Lower leg skin (tissue), 4 donors: ENCODE data around the gene STARD8. TPM values are rescaled to one million over a fixed set of nuclear protein-coding genes. Genes with fewer than 3 reads are reported as not detected.
"Not testable (repeated sequence)": the region's sequence is repeated elsewhere in the genome, so short reads cannot be mapped to it uniquely, and the experiment has no call there.

ENCODE experiments used
- DNase-seq, 2 donors: peaks; one replicate each; pipeline ENCODE4 v3.0.0-alpha.2; 2019; ENCODE audit warnings: low spot score in 2 of 2
- H3K4me3 ChIP-seq: fragments of 200-600 bp; sonication (generic); 2 replicates; pipeline ENCODE4 v1.5.1; 2017; ENCODE audit warnings: mild to moderate bottlenecking, low read depth; ENCODE audit not compliant: poor library complexity, severe bottlenecking
- POLR2A ChIP-seq, 2 donors: fragments of 450-650 bp; IDR thresholded peaks; one replicate each; pipeline ENCODE4 v1.6.1; 2016 to 2017; ENCODE audit warnings: antibody characterized with exemption in 2 of 2, mild to moderate bottlenecking in 1 of 2, moderate library complexity in 1 of 2
- WGBS, 2 donors: methylation state at CpG; one replicate each; pipeline ENCODE4 v1.1.5; 2018; 5-methylcytosine and 5-hydroxymethylcytosine counted together
- intact Hi-C: fragments of 100-400 bp; cut with DNase I; formaldehyde crosslinking; loops from one replicate; pipeline ENCODE4 v1.15.0; 2023; ENCODE audit warnings: low total_unique reads
- total RNA-seq, 4 donors: library from RNA; depleted of rRNA; stranded (reverse); fragments of >200 nt; gene quantifications; one replicate each; pipeline ENCODE4 v1.1.0, GENCODE V29; 2016
- TF ChIP-seq, protein P1 (sequence below), 3 donors: fragments of 450-650 bp; IDR thresholded peaks; one replicate each; pipeline ENCODE4 v1.5.1; 2016; ENCODE audit warnings: antibody characterized with exemption in 3 of 3, mild to moderate bottlenecking in 3 of 3, moderate library complexity in 2 of 3

Gene STARD8
- total RNA-seq, 4 donors from 2014 or later = 1.4 to 6.0 (median 2.5) TPM

DNA sequence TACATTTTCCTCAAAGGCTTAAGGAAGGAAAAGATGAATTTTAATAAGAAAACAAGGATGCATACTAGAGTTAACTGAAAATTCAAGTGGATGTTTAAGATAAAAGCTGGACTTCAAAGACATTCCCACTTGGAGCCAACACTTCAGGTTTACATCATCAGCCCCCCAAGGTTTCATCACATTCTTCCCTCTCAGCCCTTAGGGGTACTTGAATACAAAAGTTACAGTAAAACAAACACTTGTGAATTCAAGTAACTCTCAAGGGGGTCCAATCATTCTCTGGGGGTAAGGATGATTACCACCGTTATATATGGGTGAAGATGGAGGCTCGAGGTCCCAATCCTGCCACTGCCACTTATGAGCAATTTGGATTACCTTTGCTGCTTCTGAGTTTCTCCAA lies 36.1 kb downstream of the STARD8 start:
- intact Hi-C loops = no loop called here
- DNase-seq = no peak
- TF ChIP-seq, protein P1, sequence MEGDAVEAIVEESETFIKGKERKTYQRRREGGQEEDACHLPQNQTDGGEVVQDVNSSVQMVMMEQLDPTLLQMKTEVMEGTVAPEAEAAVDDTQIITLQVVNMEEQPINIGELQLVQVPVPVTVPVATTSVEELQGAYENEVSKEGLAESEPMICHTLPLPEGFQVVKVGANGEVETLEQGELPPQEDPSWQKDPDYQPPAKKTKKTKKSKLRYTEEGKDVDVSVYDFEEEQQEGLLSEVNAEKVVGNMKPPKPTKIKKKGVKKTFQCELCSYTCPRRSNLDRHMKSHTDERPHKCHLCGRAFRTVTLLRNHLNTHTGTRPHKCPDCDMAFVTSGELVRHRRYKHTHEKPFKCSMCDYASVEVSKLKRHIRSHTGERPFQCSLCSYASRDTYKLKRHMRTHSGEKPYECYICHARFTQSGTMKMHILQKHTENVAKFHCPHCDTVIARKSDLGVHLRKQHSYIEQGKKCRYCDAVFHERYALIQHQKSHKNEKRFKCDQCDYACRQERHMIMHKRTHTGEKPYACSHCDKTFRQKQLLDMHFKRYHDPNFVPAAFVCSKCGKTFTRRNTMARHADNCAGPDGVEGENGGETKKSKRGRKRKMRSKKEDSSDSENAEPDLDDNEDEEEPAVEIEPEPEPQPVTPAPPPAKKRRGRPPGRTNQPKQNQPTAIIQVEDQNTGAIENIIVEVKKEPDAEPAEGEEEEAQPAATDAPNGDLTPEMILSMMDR (IDR thresholded peaks at IDR 0.05) = no peak
- TF ChIP-seq POLR2A (IDR thresholded peaks at IDR 0.05) = no peak
- 76 to 100% methylated on average over 2 of the region's 2 CpGs for WGBS, 2 donors
- H3K4me3 ChIP-seq = no peak overlapping the region

DNA sequence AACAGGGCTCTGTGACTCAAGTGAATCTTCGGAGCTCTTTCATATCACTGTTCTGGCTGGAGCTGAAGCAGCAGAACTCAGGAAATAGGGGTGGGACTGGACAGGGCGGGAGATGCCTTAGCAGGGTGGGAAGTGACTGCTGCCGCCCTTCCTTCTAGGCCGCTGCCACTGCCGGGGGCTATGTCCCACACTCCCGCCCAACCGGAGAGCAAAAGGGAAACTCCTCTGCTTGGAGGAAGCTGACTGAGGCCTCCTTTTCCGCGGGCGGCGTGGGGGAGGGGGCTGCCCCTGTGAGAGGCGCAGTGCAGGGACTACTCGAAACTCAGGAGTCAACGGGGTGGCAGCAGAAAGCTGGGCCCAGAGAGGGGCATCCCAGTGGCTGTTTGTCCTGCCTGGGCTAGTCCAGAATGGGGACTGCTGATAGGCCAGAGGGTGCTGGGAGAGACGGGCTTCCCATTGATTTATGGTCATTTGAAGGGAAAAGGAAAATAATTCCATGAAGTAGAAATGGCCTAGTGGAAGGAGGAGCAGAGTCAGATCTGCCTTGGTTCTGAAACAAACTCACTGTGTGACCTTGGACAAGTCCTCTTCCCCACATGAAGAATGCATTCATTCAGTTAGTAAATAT lies 36.9 kb downstream of the STARD8 start:
- intact Hi-C loops = no loop called here
- 30 to 31% methylated on average over 4 to 15 of the region's 15 CpGs for WGBS, 2 donors
- TF ChIP-seq, protein P1 (IDR thresholded peaks at IDR 0.05) = no peak
- no peak for TF ChIP-seq POLR2A (IDR thresholded peaks at IDR 0.05)
- peak in 1 of 2 donors; percentile 28 for DNase-seq
- H3K4me3 ChIP-seq = no peak overlapping the region

DNA sequence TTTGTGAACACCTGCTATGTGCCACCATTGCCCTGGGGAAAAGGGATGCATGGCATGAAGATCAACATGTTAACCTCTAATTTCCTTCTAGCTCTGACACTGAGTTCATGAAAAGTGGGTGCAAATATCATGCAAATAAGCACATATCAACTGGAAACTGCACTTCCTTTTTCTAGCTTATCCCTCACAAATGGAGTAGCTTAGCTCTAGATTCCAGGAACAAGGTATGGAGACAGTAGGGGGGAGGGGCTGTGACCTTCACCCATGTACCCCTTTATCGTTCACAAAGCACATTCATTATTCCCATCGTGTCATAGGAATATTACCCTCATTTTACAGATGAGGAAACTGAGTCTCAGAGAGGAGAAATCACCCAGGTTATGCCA lies 37.4 kb downstream of the STARD8 start:
- no peak overlapping the region for H3K4me3 ChIP-seq
- 61 to 76% methylated on average over 2 of the region's 2 CpGs for WGBS, 2 donors
- intact Hi-C loops = no loop called here
- DNase-seq = no peak
- TF ChIP-seq, protein P1 (IDR thresholded peaks at IDR 0.05) = no peak
- no peak for TF ChIP-seq POLR2A (IDR thresholded peaks at IDR 0.05)

DNA sequence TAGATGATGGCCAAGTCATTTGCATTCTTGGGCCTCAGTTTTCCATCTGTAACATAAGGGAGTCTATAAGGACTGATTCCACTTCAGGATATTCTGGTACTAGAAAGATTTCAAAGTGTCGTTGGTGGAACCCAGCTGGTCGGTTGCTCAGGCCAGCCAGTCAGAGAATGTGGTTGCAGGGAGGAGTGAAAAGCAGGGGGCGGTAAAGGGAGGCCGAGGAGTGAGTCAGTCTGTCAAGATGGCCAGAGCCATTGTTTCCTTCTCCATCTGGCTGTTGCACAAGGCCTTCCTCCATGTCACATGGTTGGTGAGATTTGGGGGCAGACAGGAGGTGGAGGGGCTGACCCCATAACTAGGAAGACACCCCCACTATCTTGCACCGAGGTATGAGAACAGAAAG lies 38.2 kb downstream of the STARD8 start:
- WGBS, 2 donors = 53 to 61% methylated on average over 5 of the region's 5 CpGs
- TF ChIP-seq, protein P1 (IDR thresholded peaks at IDR 0.05) = no peak
- TF ChIP-seq POLR2A (IDR thresholded peaks at IDR 0.05) = no peak
- intact Hi-C loops = no loop called here
- H3K4me3 ChIP-seq = no peak overlapping the region
- DNase-seq = no peak

DNA sequence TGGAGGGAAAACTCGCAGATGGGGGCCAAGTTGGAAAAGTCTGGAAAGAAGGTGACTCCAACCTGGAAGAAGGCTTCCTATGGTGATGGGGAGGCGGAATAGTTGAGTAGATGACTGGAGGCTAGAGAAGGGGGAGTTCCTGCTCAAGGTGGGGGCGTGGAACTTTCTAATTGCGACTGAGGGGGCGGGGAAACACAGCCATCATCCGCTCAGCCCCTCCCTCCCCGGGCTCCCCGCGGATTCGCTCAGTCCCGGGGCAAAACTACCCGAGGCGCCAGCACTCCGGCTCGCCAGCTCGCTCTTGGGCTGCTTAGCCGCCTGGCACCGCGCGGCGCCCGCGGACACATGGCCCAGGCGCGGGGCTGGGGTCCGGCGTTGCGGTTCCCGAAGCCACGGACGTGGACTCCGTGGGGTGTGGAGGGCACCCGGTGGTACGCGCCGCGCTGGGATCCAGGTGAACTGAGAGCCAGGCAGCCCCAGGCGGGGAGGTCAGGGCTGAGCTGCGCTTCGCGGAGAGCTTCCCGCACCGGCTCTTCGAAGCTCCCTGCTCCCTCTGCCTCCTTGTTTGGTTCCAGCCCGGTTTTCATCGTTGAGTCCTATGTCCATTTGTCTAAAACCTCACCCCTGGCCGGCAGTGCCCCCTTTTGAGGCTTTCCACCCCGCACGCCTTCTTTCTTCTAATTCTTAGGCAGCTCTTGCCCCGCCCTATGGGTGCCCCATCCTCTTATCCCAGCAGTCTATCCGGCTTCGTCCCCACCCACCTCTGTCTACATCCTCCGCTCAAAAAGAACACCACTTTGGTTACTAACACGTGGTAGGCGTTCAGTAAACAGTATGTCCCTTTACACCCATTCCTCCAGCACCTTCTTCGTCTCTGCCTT lies 38.9 kb downstream of the STARD8 start:
- intact Hi-C loops = no loop called here
- peak in 1 of 2 donors; percentile 28 for DNase-seq
- WGBS, 2 donors = 11 to 24% methylated on average over 27 to 56 of the region's 56 CpGs
- no peak overlapping the region for H3K4me3 ChIP-seq
- TF ChIP-seq, protein P1 (IDR thresholded peaks at IDR 0.05) = no peak
- no peak for TF ChIP-seq POLR2A (IDR thresholded peaks at IDR 0.05)

DNA sequence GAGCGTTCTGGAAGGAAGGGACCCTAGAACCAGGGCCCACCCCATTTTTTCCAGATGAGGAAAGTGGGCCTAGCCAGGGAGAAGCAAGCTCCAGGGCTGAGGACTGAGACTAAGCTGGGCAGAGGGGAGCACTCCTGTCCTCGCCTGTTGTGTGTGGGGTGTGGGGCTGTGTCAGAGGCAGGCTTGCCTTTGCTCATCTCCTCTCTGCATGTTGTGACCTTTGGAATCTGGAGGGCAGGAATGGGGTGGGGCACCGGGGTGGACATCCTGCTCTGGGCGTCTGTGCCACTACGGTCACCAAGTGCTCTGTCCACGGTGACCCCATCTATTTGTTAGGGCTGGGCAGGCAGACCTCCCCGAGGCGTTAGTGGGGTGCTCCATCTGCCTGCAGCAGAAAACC lies 41.5 kb downstream of the STARD8 start:
- WGBS, 2 donors = no CpG with 5 or more reads among the region's 8 CpGs
- DNase-seq, H3K4me3 ChIP-seq, intact Hi-C loops: not testable (repeated sequence)
